ENCODE data around the gene DPH1. TPM values are rescaled to one million over a fixed set of nuclear protein-coding genes. Genes with fewer than 3 reads are reported as not detected.
A peak's percentile ranks its signal among the peaks of the same experiment; 100 is the strongest.

The DPH1 gene
- total RNA-seq, 1 experiment from 2014 or later, result 21.0 TPM

DNA sequence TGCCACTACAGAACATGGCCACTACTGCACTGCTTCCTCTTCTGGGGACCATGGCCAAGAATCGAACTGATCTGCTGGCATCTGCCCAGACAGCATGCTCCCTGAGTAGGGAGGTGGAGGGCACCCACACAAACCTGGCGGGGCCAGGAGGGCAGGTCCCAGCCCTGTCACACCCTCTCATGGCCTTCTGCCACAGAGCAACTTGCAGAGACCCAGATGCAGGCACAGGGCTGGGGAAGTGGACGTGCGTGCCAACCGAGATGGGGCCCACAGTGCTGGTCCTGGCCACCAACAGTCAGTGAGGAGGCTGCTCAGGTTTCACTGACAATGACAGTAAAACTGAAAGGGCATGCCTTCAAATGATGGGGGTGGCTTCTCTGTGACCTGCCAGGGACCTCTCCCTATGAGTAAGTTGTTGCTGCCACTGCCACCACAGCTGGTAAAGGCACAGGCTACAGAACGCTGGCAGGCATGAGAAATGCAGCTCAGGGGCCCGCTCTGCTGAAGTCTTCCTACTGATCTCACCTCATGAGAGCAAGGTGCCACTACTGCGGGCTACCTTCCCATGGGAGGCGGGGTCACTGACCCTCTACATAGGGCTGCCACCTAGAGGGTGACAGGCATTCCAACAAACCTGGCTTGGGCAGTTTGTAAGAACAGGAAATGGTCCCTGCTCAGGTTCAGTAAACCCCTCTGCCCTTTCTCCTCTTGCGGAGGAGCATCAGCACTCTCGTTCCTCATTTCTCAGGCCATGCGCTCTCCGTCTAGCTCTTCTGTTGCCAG, 40.5 kb downstream of the DPH1 start:
- H3K9me3 ChIP-seq (replicated peaks), result no peaks in the 10 kb centered on the region
- H3K4me1 ChIP-seq (replicated peaks), result peaks cover 88% of the 10 kb centered on the region
- H3K4me3 ChIP-seq, result no peak overlapping the region; the same call in 1 of the 2 replicates
- H3K27ac ChIP-seq, result peak overlapping the region; percentile 97
- H3K27me3 ChIP-seq (replicated peaks), result no peaks in the 10 kb centered on the region
- H3K36me3 ChIP-seq, result peaks cover 20% of the 10 kb centered on the region
- DNase-seq (ENCODE audit: low read depth in 1 of 2, low spot score in 2 of 2), result peak; percentile 91 to 92

DNA sequence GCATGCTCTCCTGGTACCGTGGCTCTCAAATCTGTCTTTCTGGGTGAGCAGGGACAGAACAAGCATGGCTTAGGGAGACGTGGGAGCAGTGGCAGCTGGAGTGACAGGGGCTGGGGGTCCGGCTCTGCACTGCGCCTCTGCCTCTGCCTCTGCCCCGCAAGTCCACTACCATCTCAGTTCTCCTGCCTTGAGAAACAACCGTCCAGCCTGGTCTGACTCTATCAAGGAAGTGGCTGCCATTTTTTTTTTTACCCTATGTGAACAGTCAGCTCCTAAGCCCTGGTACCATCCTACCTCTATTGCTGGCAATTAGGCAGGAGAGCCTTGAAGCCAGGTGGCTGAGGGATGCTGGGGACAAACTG, 41.1 kb downstream of the DPH1 start:
- Histone ChIP-seq H3K27me3 (replicated peaks) (no peaks in the 10 kb centered on the region), H3K27ac (peak overlapping the region; percentile 97), H3K4me3 (peak overlapping the region; percentile 18), H3K9me3 (replicated peaks) (no peaks in the 10 kb centered on the region), H3K36me3 (peaks cover 19% of the 10 kb centered on the region), H3K4me1 (replicated peaks) (peaks cover 88% of the 10 kb centered on the region)
- DNase-seq (ENCODE audit: low read depth in 1 of 2, low spot score in 2 of 2), result no peak

DNA sequence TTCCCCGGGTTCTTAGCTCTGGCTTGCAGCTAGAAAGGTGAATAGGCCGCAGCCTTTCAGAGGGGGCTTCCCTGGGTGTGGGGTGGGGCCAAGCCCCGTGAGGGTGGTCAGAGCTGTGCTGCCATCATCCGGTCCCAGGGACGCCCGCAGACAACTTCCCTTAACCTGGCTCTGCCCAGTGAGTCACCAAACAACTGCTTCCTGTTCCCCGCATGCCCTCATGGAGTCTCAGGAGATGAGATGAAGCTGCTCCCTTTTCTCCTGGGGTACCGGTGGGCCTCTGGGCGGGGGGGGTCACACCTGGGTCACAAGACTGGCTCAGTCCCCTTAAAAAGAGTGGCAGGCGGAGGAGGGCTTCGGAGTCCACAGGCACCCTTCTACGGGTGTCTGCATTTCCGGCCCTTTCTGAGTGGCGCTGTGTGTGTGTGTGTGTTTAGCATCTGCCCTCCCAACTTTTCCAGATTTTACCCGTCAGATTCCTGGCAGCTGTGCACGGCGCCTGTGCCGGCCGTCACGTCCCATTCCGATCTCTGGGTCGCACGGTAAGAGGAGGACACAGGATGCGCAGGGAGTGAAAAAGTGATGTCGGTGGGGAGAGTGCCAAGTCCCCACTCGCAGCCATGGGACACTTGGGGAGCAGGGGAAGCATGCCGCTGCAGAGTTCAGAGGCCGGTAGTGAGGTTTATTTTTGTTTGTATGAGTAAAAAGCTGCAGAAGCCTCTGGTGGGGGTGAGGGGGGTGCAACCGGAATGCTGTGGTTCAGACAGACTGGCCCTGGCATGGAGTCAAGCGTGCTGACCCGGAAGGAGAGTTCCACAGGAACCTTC, 41.7 kb downstream of the DPH1 start:
- peak overlapping the region; percentile 18 for H3K4me3 ChIP-seq
- H3K27ac ChIP-seq, result peak overlapping the region; percentile 97
- no peaks in the 10 kb centered on the region for H3K27me3 ChIP-seq (replicated peaks)
- H3K9me3 ChIP-seq (replicated peaks), result no peaks in the 10 kb centered on the region
- H3K36me3 ChIP-seq, result peaks cover 12% of the 10 kb centered on the region
- DNase-seq (ENCODE audit: low read depth in 1 of 2, low spot score in 2 of 2), result peak; percentile 93 to 94
- peaks cover 88% of the 10 kb centered on the region for H3K4me1 ChIP-seq (replicated peaks)

DNA sequence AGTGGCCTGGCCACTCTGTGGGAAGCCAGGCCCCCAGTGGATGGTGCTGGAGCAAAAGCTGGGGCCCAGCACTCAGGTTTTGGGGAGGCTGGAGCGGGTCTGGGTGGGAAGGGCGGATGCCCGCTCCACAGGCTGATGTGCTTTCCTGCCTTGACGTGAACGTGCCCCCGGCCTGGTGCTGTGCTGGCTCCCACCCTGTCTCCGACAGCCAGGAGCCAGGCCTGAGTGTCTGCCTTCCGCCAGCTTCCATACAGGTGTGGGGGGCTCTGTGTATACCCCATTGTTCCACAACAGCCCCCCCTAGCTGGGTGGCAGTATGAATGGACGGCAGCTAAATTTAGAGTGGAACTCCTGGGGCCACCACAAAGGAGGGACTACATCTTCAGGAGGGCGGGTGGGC, 45.0 kb downstream of the DPH1 start:
- Histone ChIP-seq H3K27ac (peak overlapping the region; percentile 31; the same call in 1 of the 2 replicates), H3K4me1 (replicated peaks) (peaks cover 68% of the 10 kb centered on the region), H3K4me3 (no peak overlapping the region), H3K9me3 (replicated peaks) (no peaks in the 10 kb centered on the region), H3K27me3 (replicated peaks) (no peaks in the 10 kb centered on the region), H3K36me3 (peaks cover 31% of the 10 kb centered on the region)
- no peak for DNase-seq (ENCODE audit: low read depth in 1 of 2, low spot score in 2 of 2)

DNA sequence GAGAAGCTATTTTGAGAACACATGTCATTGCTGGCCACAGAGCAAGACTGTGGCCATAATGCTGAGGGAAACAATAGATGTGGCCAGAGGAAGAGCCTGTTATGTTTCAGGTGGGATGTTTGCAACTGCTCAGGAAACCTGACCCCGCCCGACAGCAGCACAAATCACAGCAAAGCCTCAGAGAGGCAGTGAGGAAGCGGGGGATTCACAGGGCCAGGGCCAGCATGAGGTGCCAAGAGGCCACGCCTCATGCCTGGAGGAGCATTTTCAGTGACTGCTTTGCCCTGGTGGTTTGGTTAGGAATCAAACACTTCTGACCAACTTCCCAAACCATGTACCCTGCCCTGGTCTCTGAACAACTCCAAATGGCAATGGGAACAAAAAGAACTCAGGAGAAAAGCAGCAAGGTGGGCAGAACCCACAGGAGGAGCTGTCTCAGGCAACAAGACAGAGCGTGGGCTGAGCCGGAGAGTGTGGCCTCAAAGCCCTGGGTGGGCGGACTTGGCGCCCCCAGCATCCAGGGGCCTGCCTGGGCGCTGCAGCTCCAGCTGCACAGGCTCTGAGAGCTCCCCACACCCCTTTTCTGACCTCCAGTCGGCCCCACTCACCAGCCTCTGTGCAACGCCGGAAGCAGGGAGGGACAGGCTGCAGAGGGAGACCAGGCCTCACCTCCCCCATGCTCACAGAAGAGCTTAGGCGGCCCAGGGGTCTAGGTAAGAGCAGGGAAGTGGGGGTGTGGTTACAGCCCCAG, 45.6 kb downstream of the DPH1 start:
- Histone ChIP-seq H3K36me3 (peaks cover 31% of the 10 kb centered on the region), H3K4me1 (replicated peaks) (peaks cover 62% of the 10 kb centered on the region), H3K27ac (peak overlapping the region; percentile 47), H3K27me3 (replicated peaks) (no peaks in the 10 kb centered on the region), H3K9me3 (replicated peaks) (no peaks in the 10 kb centered on the region), H3K4me3 (no peak overlapping the region)
- peak; percentile 51 to 60 for DNase-seq (ENCODE audit: low read depth in 1 of 2, low spot score in 2 of 2)

DNA sequence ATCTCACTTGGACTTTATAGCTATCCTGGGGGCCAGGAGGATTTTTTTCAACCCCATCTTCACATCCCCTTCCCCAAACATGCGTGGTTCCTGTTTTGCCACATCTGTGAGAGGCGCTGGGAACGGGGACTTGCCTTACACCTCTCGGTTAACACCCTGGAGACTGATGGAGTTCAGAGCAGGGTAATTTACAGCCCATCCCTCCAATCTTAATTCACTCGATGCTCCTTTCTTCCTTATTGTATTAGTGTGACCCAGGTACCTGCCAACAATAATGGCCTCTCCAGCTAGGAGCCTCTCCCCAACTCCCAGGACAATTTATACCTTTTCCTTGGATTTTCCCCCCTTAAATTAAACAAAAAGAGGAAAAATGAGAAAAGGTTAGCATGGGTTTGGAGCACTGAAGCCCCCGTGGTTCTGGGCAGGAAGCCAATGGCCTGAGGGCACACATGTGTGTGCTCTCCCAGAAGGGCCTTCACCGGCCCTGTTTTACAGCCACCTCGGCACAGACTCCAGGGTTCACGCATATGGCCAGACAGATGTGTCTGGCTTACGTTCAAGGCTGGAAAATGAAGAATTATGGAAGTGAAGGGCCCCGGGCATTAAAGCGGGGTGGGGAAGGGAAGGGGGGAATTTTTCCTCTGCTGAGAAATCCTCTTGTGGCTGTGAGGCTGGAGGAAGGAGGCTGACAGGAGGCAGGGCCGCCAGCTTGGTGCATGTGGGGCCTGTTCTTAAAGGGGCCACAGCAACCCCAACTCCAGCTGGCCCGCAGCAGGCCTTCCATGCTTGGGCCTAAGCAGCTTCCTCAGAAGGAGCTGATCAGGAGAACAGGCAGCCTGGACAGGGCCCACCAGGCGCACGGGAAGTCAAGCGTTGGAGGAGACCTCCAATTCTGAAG, 46.4 kb downstream of the DPH1 start:
- peak; percentile 51 to 60 for DNase-seq (ENCODE audit: low read depth in 1 of 2, low spot score in 2 of 2)
- peaks cover 39% of the 10 kb centered on the region for H3K36me3 ChIP-seq
- H3K27ac ChIP-seq, result peak overlapping the region; percentile 47
- H3K27me3 ChIP-seq (replicated peaks), result no peaks in the 10 kb centered on the region
- no peaks in the 10 kb centered on the region for H3K9me3 ChIP-seq (replicated peaks)
- H3K4me1 ChIP-seq (replicated peaks), result peaks cover 61% of the 10 kb centered on the region
- no peak overlapping the region for H3K4me3 ChIP-seq

DNA sequence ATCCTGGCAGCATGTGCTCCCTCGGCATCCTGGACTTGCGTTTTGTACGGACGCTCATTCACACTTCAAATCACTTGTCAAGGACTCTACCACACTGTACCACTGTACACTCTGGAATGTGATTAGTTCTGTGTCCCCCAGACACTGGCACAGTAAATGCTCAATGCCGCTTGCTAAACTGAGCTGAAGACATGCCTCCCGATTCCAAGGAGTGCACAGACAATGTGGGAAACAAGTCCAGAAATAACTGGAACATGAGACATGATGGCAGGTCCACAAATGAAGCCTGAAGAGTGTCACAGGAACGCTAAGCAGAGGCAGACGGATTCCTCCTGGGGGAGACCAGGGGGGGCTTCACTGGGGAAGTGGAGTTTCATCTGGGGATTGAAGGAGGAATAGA, 47.1 kb downstream of the DPH1 start:
- peaks cover 61% of the 10 kb centered on the region for H3K4me1 ChIP-seq (replicated peaks)

DNA sequence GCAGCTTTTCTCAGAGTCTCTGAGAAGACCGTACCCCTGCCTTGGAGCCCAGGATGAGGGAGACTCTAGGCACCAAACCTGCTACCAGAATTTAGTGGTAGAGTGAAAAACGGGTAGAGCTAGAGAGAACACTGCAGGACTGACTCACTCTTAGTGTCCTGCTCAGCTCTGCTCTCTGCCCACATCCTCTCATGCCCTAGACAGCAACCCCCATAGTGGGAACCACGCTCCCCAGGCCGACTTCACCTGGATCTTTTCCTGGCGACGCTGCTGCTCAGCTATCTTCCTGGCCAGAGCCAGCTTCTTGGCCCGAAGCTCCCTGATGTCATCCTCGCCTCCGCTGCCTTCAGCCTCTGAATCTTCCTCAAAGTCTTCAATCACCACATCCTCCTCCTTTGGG, 51.6 kb downstream of the DPH1 start:
- Histone ChIP-seq H3K4me3 (no peak overlapping the region), H3K27me3 (replicated peaks) (no peaks in the 10 kb centered on the region), H3K9me3 (replicated peaks) (no peaks in the 10 kb centered on the region), H3K4me1 (replicated peaks) (peaks cover 67% of the 10 kb centered on the region), H3K27ac (peak overlapping the region; percentile 80), H3K36me3 (peaks cover 41% of the 10 kb centered on the region)
- peak; percentile 49 to 70 for DNase-seq (ENCODE audit: low read depth in 1 of 2, low spot score in 2 of 2)

More for the DNA sequence above, 47.1 kb downstream of the DPH1 start:
- H3K9me3 ChIP-seq (replicated peaks), result no peaks in the 10 kb centered on the region
- no peaks in the 10 kb centered on the region for H3K27me3 ChIP-seq (replicated peaks)
- H3K36me3 ChIP-seq, result peaks cover 39% of the 10 kb centered on the region
- H3K4me3 ChIP-seq, result no peak overlapping the region
- DNase-seq (ENCODE audit: low read depth in 1 of 2, low spot score in 2 of 2), result no peak
- no peak overlapping the region for H3K27ac ChIP-seq

DNA sequence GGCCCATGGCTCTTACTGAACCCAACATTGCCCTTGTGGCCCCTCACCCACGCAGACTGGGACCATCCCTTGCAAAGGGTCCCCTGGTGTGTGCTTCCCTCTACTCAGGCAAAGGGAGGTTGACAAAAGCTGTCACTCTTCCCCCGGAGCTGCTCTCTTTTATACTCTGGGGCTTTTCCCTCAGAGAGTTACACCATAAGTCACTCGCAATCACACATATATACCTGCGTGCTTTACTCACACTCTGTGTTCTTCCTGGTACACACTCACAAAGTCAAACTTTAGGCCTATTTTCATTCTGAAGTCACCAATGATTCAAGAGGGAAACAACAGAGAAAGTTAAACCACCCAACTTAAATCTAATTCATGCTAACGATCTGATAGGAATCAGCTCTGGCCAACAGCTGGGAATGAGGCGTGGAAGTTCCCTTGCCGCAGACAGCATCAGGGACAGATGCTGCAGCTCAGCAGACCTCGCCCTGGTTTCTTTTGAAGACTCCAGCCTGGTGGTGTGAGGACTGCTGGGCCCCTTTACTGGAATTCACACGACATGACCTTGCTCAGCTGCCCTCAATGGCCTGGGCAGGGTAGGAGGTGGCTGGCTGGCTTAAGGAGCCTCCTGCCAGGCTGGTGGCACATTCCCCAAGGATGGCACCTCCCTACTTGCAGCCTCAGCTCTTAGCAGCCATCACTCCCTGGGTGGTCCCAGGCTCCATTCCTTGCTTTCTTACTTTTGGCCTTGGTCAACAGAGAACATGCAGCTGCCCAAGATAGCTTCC, 52.2 kb downstream of the DPH1 start:
- Histone ChIP-seq H3K9me3 (replicated peaks) (no peaks in the 10 kb centered on the region), H3K4me1 (replicated peaks) (peaks cover 61% of the 10 kb centered on the region), H3K4me3 (no peak overlapping the region), H3K27me3 (replicated peaks) (no peaks in the 10 kb centered on the region), H3K36me3 (peaks cover 35% of the 10 kb centered on the region), H3K27ac (peak overlapping the region; percentile 80)
- DNase-seq (ENCODE audit: low read depth in 1 of 2, low spot score in 2 of 2), result peak; percentile 76 to 78

DNA sequence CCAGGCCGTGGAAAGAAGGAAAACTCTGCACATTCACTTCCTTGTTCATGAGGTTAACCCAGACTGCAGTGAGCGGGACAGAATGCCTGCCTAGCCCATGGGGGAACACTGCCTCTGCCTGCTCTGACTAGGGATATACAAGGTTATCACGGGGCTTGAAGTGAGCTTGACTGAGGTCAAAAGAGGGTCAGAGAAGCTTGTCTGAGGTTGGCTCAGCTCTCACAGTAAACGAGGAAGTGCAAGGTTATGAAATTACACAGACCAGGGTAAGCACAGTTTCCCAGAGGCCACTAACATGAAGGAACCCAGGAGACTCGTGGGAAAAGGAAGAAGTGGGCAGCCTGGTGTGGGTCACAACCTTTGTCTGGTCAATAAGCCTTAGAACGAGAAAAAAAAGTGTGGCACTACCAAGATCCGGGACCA, 53.7 kb downstream of the DPH1 start:
- H3K36me3 ChIP-seq, result peaks cover 21% of the 10 kb centered on the region
- H3K4me3 ChIP-seq, result no peak overlapping the region
- no peaks in the 10 kb centered on the region for H3K27me3 ChIP-seq (replicated peaks)
- no peaks in the 10 kb centered on the region for H3K9me3 ChIP-seq (replicated peaks)
- H3K27ac ChIP-seq, result peak overlapping the region; percentile 80
- peaks cover 68% of the 10 kb centered on the region for H3K4me1 ChIP-seq (replicated peaks)
- DNase-seq (ENCODE audit: low read depth in 1 of 2, low spot score in 2 of 2), result no peak

DNA sequence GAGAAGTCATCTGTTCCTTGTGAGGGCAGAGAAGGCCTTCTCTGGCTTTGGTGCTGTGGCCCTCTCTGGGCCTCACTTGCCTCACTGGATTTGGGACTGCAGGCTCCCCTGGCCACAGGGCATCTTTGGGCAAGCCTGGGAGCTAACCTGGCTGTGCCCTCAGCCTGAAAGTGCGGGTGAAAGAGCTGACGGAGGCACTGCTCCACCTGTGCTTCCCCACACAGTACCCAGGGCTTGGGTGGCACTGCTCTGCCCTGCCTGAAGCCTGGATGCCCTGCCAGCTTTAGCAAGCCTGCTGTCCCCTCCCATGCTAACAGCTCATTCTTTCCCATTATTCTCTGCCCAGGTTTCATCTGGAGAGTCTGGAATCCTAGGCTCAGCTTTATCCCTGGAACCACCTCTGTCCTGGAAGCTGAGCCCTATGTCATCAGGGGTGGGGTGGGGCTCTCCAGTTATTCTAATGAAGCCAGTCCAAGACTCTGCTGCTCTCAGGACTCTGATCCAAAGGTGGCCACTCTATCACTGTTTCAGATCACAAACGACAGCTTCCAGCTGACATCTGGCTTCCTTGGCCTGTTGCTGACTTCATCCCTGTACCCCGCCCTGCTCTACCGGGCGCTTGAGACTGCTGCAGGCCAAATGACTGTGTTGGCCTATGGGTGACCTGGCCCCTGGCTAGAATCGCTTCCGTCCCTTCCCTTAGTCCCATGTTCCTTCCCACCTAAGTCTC, 54.2 kb downstream of the DPH1 start:
- Histone ChIP-seq H3K4me3 (no peak overlapping the region), H3K27ac (peak overlapping the region; percentile 80), H3K4me1 (replicated peaks) (peaks cover 74% of the 10 kb centered on the region), H3K27me3 (replicated peaks) (no peaks in the 10 kb centered on the region), H3K36me3 (peaks cover 15% of the 10 kb centered on the region), H3K9me3 (replicated peaks) (no peaks in the 10 kb centered on the region)
- DNase-seq (ENCODE audit: low read depth in 1 of 2, low spot score in 2 of 2), result peak; percentile 65 to 71
